ENCODE data around the gene SYT7.

Gene SYT7

DNA sequence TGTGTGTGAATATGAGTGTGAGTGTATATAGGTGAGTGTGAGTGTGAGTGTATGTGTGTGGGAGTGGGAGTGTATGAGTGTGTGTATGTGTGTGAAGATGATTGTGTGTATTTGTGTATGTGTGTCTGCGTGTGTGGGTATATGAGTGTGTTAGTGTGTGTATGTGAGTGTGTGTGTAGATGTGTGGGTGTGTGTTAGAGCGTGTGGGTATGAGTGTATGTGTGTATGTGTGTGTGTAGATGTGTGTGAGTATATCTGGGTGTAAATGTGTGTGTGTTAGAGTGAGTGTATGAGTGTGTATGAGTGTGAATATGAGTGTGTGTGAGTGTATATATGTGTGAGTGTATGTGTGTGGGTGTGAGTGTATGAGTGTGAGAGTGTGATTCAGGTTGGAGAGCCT lies 83.4 kb downstream of the SYT7 start:
- WGBS (ENCODE audit: insufficient coverage, insufficient read length) = 85% methylated on average over 2 of the region's 2 CpGs
- no peaks in the 10 kb centered on the region for H3K27me3 ChIP-seq (ENCODE audit: control insufficient read depth, insufficient read depth, low read length)
- no peak overlapping the region for H3K4me3 ChIP-seq (ENCODE audit: low read length)
- H3K27ac ChIP-seq (ENCODE audit: low read length) = no peak overlapping the region
- DNase-seq (ENCODE audit: low read depth, low spot score) = no peak
- no peaks in the 10 kb centered on the region for H3K36me3 ChIP-seq (ENCODE audit: control insufficient read depth, insufficient read depth, low read length)
- H3K9me3 ChIP-seq (ENCODE audit: control insufficient read depth, insufficient read depth, low read length) = no peaks in the 10 kb centered on the region
- peaks cover 4% of the 10 kb centered on the region for H3K4me1 ChIP-seq (ENCODE audit: control insufficient read depth, insufficient read depth, low read length)

DNA sequence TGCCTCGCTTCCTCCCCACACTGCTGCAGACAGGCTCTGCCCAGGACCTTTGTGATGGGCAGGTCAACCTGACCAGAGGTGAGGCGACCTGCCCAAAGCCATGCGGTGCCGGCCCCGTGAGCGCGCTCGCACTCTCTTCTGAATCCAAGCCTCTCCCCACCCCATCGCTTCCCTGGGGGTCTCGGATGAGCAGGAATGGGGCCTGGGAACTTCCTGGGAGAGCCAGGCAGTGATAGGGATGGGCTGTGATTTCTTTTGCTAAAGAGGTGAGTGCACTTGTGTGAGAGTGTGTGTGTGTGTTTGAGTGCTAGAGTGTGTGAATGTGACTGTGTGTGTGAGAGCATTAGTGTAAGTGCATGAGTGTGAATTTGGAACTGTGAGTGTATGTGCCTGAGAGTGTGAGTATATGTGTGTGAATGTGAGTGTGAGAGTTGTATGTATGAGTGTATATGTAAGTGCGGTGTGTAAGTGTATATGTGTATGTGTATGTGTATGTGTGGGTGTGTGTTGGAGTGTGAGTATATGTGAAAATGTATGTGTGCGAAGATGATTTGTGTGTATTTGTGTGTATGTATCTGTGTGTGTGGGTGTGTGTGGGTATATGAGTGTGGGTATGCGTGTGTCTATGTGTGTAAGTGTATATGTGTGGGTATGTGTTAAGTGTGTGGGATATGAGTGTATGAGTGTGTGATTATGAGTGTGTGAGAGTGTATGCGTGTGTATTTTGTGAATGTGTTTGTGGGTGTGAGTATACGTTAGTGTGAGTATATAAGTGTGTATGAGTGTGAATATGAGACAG lies 84.1 kb downstream of the SYT7 start:
- Histone ChIP-seq H3K4me3 (ENCODE audit: low read length) (no peak overlapping the region), H3K9me3 (ENCODE audit: control insufficient read depth, insufficient read depth, low read length) (no peaks in the 10 kb centered on the region), H3K36me3 (ENCODE audit: control insufficient read depth, insufficient read depth, low read length) (no peaks in the 10 kb centered on the region), H3K4me1 (ENCODE audit: control insufficient read depth, insufficient read depth, low read length) (peaks cover 4% of the 10 kb centered on the region), H3K27ac (ENCODE audit: low read length) (no peak overlapping the region), H3K27me3 (ENCODE audit: control insufficient read depth, insufficient read depth, low read length) (no peaks in the 10 kb centered on the region)
- 100% methylated on average over 5 of the region's 15 CpGs for WGBS (ENCODE audit: insufficient coverage, insufficient read length)
- no peak for DNase-seq (ENCODE audit: low read depth, low spot score)

DNA sequence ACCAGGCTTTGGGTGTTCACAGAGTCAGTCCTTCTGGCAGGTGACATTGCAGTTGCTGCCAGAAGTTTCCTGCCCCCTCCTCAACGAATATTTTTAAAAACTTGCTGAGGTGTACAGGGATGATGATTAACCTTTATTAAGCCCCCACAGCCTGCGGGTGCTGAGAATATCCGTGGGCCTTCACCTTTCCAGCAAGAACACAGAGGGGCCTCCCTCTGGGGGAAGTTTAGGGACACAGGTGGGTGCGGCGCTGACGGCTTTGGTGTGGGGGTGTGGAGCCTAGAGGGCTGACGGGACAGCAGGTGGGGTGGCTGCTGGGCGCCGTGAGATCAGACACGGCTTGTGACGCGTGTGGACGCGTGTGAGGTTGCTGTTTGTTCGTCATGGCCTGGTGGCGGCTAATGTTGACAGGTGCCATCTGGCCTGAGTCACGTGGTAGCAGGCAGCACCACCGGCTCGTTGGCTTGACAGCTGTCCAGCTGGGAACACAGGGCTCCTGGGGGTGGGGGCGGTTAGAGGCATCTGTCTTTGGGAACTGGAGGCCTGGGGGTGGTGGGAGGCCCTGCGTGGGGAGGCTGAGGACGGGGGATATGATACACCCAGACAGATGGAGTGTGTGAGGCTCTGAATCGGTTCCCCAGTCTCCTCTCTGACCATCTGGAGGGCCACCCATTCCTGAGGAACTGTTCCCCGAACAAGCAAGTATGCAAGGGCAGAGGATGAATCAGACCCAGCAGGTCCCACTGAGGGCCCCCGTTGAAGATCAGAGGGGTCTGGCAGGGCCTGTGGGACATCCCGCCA lies 84.9 kb downstream of the SYT7 start:
- H3K36me3 ChIP-seq (ENCODE audit: control insufficient read depth, insufficient read depth, low read length) = no peaks in the 10 kb centered on the region
- H3K4me3 ChIP-seq (ENCODE audit: low read length) = no peak overlapping the region
- H3K4me1 ChIP-seq (ENCODE audit: control insufficient read depth, insufficient read depth, low read length) = peaks cover 4% of the 10 kb centered on the region
- H3K9me3 ChIP-seq (ENCODE audit: control insufficient read depth, insufficient read depth, low read length) = no peaks in the 10 kb centered on the region
- H3K27ac ChIP-seq (ENCODE audit: low read length) = no peak overlapping the region
- no peak for DNase-seq (ENCODE audit: low read depth, low spot score)
- H3K27me3 ChIP-seq (ENCODE audit: control insufficient read depth, insufficient read depth, low read length) = no peaks in the 10 kb centered on the region
- WGBS (ENCODE audit: insufficient coverage, insufficient read length) = no CpG with 5 or more reads among the region's 26 CpGs

DNA sequence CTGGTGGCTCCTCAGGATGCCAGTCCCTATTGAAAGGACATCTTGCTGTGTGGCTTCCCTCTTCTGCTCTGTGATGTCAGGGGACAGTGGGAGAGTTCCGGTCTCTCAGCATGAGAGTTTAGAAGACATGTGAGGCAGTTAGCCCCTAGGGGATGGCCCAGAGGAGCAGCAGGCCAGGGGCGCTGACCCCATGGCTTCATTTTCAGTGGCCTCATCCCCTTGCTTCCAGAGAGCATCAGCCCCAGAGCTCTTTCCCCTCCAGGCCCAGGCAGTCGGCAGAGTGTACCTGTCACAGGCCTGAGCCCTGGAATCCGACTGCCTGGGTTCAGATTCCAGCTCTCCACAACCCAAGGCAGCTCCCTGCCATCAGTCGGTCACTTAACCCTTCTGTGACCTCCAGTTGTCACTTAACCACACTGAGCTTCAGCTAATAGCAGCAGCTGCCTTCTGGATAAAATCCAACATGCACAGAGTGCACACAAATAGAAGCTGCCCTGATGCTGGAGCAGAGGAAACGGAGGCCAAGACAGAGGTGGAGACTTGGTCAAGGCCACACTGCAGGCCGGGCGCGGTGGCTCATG lies 86.4 kb downstream of the SYT7 start:
- no peaks in the 10 kb centered on the region for H3K27me3 ChIP-seq (ENCODE audit: control insufficient read depth, insufficient read depth, low read length)
- H3K9me3 ChIP-seq (ENCODE audit: control insufficient read depth, insufficient read depth, low read length) = no peaks in the 10 kb centered on the region
- H3K4me1 ChIP-seq (ENCODE audit: control insufficient read depth, insufficient read depth, low read length) = peaks cover 2% of the 10 kb centered on the region; the same call in 1 of the 2 replicates
- no CpG with 5 or more reads among the region's 9 CpGs for WGBS (ENCODE audit: insufficient coverage, insufficient read length)
- no peak for DNase-seq (ENCODE audit: low read depth, low spot score)
- no peak overlapping the region for H3K4me3 ChIP-seq (ENCODE audit: low read length)
- no peak overlapping the region for H3K27ac ChIP-seq (ENCODE audit: low read length)
- H3K36me3 ChIP-seq (ENCODE audit: control insufficient read depth, insufficient read depth, low read length) = no peaks in the 10 kb centered on the region

DNA sequence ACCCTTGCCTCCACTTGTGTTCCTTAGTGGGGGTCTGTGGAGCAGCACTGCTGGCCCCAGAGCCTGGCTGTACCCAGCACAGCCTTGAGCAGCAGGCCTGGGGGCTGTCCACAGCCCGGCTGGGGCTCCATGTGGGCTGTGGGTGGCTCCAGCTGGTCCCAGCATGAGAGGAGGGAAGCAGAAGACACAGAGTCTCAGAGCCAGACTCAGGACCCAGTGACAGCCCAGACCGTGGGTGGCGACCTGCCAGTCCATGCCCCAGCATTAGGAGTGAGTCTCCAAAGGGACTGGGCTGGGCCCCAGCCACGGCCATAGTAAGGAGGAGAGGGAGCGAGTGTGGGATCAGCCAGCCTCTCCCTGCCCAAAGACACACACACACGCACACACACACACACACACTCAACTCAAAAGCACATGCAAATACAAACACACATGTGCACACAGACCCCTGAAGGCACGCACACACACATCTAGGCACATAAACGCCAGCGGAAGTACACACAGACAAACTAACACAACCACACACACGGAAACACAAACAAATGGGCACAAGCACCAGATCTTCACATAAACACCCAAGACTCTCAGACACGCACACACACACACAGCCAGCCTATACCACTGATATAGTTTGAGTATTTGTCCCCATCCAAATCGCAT lies 89.0 kb downstream of the SYT7 start:
- H3K4me1 ChIP-seq (ENCODE audit: control insufficient read depth, insufficient read depth, low read length) = peaks cover 7% of the 10 kb centered on the region
- H3K36me3 ChIP-seq (ENCODE audit: control insufficient read depth, insufficient read depth, low read length) = no peaks in the 10 kb centered on the region
- no peak for DNase-seq (ENCODE audit: low read depth, low spot score)
- WGBS (ENCODE audit: insufficient coverage, insufficient read length) = no CpG with 5 or more reads among the region's 12 CpGs
- H3K27me3 ChIP-seq (ENCODE audit: control insufficient read depth, insufficient read depth, low read length) = no peaks in the 10 kb centered on the region
- H3K4me3 ChIP-seq (ENCODE audit: low read length) = no peak overlapping the region
- H3K9me3 ChIP-seq (ENCODE audit: control insufficient read depth, insufficient read depth, low read length) = no peaks in the 10 kb centered on the region
- no peak overlapping the region for H3K27ac ChIP-seq (ENCODE audit: low read length)

DNA sequence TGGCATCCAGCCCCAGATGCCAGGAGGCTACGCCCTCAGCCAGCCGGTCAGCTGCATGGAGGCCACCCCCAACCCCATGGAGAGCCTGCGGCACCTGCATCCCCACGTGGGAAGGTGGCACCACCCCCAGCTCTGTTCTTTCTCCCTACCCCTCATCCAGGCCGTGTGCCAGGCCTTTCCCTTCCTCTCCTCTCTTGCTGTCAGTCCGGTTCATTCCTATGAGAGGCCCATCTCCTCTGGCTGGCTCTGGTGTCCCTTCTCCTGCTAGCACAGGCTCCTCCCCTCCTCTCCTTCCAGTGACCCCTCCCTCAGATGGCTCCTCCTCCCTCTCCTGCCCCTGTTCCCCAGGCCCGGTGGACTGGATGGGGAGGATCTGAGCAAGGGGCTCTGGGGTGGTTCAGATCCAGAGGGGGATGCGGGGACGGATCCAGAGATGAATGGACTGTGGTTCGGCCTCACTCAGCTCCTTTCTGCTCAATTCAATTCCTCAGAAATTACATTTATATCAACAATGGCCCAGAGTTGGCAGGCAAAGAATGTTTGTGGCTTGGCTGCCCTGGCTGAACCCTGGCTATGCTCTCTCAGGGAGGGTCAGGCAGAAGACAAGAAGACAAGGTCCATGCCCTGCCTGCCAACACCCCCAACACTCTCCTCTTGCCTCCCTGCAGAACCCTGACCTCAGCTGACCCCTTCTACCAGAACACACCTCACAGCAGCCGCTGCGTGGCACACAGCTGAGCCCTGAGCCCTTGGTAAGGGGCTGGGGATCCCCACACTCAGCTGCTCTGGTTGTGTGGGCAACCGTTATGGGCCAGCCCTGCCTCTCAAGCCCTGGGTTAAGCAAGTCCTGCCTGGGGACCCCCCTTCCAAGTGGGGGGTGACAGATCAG lies 90.8 kb downstream of the SYT7 start:
- Histone ChIP-seq H3K9me3 (ENCODE audit: control insufficient read depth, insufficient read depth, low read length) (no peaks in the 10 kb centered on the region), H3K27me3 (ENCODE audit: control insufficient read depth, insufficient read depth, low read length) (no peaks in the 10 kb centered on the region), H3K4me1 (ENCODE audit: control insufficient read depth, insufficient read depth, low read length) (peaks cover 7% of the 10 kb centered on the region), H3K4me3 (ENCODE audit: low read length) (no peak overlapping the region), H3K27ac (ENCODE audit: low read length) (no peak overlapping the region), H3K36me3 (ENCODE audit: control insufficient read depth, insufficient read depth, low read length) (no peaks in the 10 kb centered on the region)
- DNase-seq (ENCODE audit: low read depth, low spot score) = no peak
- no CpG with 5 or more reads among the region's 13 CpGs for WGBS (ENCODE audit: insufficient coverage, insufficient read length)

DNA sequence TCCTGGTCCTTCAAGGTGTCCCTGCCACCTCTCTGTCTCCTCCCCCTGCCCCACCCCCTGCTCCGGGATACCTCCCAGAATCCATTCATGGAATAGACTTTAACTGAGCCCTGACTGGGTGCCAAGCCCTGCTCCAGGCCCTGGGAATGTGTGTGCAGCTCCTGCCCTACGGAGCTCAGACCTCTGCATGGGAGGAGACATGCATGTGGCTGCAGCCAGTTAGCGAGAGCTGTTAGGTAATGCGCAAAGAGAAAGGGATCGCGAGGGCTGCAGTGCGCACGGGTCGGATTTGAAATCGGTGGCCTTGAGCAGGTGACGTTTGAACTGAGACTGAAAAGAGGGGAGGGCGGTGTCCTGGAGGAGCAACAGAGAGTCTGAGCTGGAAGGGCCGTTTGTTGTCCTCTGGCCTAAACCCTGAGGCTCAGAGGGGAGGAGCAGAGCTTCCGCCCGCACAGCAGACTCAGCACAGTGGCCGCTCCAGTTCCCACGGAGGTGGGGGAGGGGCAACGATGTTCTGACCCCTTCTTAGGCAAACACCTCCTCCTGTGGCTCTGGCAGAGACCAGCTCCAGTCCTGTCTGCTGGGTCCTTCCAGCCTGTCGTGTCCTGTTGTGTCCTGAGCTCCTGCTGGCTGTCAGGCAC lies 92.1 kb downstream of the SYT7 start:
- H3K27me3 ChIP-seq (ENCODE audit: control insufficient read depth, insufficient read depth, low read length) = no peaks in the 10 kb centered on the region
- H3K36me3 ChIP-seq (ENCODE audit: control insufficient read depth, insufficient read depth, low read length) = no peaks in the 10 kb centered on the region
- no peak overlapping the region for H3K27ac ChIP-seq (ENCODE audit: low read length)
- no peaks in the 10 kb centered on the region for H3K9me3 ChIP-seq (ENCODE audit: control insufficient read depth, insufficient read depth, low read length)
- H3K4me3 ChIP-seq (ENCODE audit: low read length) = no peak overlapping the region
- no CpG with 5 or more reads among the region's 19 CpGs for WGBS (ENCODE audit: insufficient coverage, insufficient read length)
- H3K4me1 ChIP-seq (ENCODE audit: control insufficient read depth, insufficient read depth, low read length) = peaks cover 7% of the 10 kb centered on the region
- DNase-seq (ENCODE audit: low read depth, low spot score) = no peak

DNA sequence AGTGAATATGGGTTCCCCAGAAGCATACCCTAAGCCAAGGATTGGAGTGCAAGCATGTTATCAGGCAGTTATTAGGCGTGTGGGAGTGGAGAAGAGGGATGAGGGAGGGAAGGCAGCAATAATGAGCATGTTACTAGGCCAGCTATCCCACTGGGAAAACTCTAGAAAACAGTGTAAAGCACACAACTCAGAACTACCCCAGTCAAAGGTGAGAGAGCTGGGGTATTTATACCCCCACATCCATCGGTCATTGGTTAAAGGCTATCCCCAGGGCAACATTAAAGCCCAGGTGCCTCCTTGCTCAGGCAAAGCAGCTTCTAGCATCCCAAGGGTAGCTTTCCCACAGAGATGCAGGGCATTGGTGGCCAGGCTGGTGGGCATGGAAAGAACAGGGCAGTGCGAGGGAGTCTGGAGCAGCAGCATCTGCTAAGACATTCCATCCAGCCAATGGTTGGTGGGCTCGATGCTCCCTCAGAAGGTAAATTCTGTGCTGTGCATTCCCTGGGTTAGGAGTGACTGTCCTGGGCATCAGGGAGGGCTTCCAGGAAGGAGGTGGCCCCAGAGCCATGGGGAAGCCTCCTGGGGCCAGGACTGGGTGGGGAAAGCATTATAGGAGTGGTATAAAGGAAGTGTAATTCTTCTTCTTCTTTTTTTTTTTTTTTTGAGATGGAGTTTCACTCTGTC lies 93.4 kb downstream of the SYT7 start:
- no peak overlapping the region for H3K4me3 ChIP-seq (ENCODE audit: low read length)
- no CpG with 5 or more reads among the region's 4 CpGs for WGBS (ENCODE audit: insufficient coverage, insufficient read length)
- no peak for DNase-seq (ENCODE audit: low read depth, low spot score)
- H3K36me3 ChIP-seq (ENCODE audit: control insufficient read depth, insufficient read depth, low read length) = no peaks in the 10 kb centered on the region
- H3K9me3 ChIP-seq (ENCODE audit: control insufficient read depth, insufficient read depth, low read length) = no peaks in the 10 kb centered on the region
- peaks cover 10% of the 10 kb centered on the region for H3K4me1 ChIP-seq (ENCODE audit: control insufficient read depth, insufficient read depth, low read length)
- no peaks in the 10 kb centered on the region for H3K27me3 ChIP-seq (ENCODE audit: control insufficient read depth, insufficient read depth, low read length)
- no peak overlapping the region for H3K27ac ChIP-seq (ENCODE audit: low read length)

DNA sequence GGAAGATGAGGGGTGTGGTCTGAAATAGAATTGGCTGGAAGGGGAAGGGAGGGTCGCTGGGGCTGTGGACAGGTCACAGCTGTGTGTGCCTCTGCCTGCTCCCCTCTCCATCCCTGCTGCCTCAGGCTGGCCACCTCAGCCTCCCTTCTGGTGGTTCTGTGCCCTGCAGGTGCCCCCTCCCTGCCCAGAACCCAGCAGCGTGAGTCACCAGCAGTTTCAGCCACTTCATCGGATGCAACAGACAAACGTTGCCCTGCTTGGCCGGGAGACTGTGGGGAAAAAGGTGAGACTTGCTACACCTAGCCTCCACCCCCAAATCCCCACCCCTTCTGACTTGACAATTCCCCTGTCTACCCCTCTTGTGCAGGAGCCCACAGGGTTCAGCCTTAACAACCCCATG lies 94.1 kb downstream of the SYT7 start:
- Histone ChIP-seq H3K27ac (ENCODE audit: low read length) (no peak overlapping the region), H3K4me3 (ENCODE audit: low read length) (no peak overlapping the region), H3K27me3 (ENCODE audit: control insufficient read depth, insufficient read depth, low read length) (no peaks in the 10 kb centered on the region), H3K9me3 (ENCODE audit: control insufficient read depth, insufficient read depth, low read length) (no peaks in the 10 kb centered on the region), H3K36me3 (ENCODE audit: control insufficient read depth, insufficient read depth, low read length) (no peaks in the 10 kb centered on the region), H3K4me1 (ENCODE audit: control insufficient read depth, insufficient read depth, low read length) (peaks cover 12% of the 10 kb centered on the region)
- no peak for DNase-seq (ENCODE audit: low read depth, low spot score)
- WGBS (ENCODE audit: insufficient coverage, insufficient read length) = no CpG with 5 or more reads among the region's 5 CpGs
